GM12878 (cell line): ENCODE data around the gene HSPA1B.

ENCODE experiments used
- BCL3 ChIP-seq: IDR thresholded peaks from 2 replicates; pipeline ENCODE4 v1.6.1; 2011; ENCODE audit warnings: borderline replicate concordance, low read depth, mild to moderate bottlenecking, moderate library complexity, low read length; ENCODE audit not compliant: insufficient read depth, poor library complexity, severe bottlenecking
- CTCF ChIP-seq, 3 experiments: IDR thresholded peaks in 2 of 3; conservative IDR thresholded peaks in 1 of 3; 2 replicates each; pipeline ENCODE4 v1.5.1; 2011; ENCODE audit warnings: low read depth in 3 of 3, low read length in 3 of 3, mild to moderate bottlenecking in 3 of 3, control low read depth in 2 of 3, moderate library complexity in 2 of 3, inconsistent platforms in 1 of 3, mixed read lengths in 1 of 3; ENCODE audit not compliant: control insufficient read depth in 2 of 3, insufficient read depth in 1 of 3; ENCODE audit errors: extremely low read depth in 1 of 3
- ETV6 ChIP-seq, 2 experiments: fragments of 450-650 bp in 1 of 2; IDR thresholded peaks in 1 of 2; conservative IDR thresholded peaks in 1 of 2; 2 replicates each; pipeline ENCODE4 v1.6.1; 2014; ENCODE audit warnings: antibody characterized with exemption in 1 of 2, borderline replicate concordance in 1 of 2, low read depth in 1 of 2, mild to moderate bottlenecking in 1 of 2, moderate library complexity in 1 of 2
- IRF3 ChIP-seq: fragments of 450-650 bp; IDR thresholded peaks from 2 replicates; pipeline ENCODE4 v1.6.1; 2014; ENCODE audit warnings: mild to moderate bottlenecking
- MLLT1 ChIP-seq: fragments of 450-650 bp; IDR thresholded peaks from 2 replicates; pipeline ENCODE4 v1.6.1; 2016; ENCODE audit warnings: mild to moderate bottlenecking
- MXI1 ChIP-seq: fragments of 150-350 bp; IDR thresholded peaks from 2 replicates; pipeline ENCODE4 v1.6.1; 2011; ENCODE audit warnings: low read depth, mild to moderate bottlenecking, inconsistent platforms, low read length, improper control_type of control experiment
- POLR2A ChIP-seq: IDR thresholded peaks from 2 replicates; pipeline ENCODE4 v1.6.1; 2011; ENCODE audit warnings: low read depth, mild to moderate bottlenecking, low read length
- POU2F2 ChIP-seq: IDR thresholded peaks from 3 replicates; pipeline ENCODE4 v1.6.1; 2011; ENCODE audit warnings: low read depth, mild to moderate bottlenecking, low read length, borderline replicate concordance
- RELA ChIP-seq: fragments of 450-650 bp; IDR thresholded peaks from 2 replicates; pipeline ENCODE4 v1.8.0; 2014; ENCODE audit warnings: borderline replicate concordance; ENCODE audit not compliant: partially characterized antibody
- SIX5 ChIP-seq: IDR thresholded peaks from 2 replicates; pipeline ENCODE4 v1.6.1; 2011; ENCODE audit warnings: mild to moderate bottlenecking, low read depth, low read length, moderate library complexity; ENCODE audit not compliant: severe bottlenecking
- SP1 ChIP-seq: IDR thresholded peaks from one replicate; pipeline ENCODE4 v1.6.1; 2011; ENCODE audit warnings: low read depth, low read length
- USF2 ChIP-seq: IDR thresholded peaks from 2 replicates; pipeline ENCODE4 v1.6.1; 2011; ENCODE audit warnings: low read depth, low read length, improper control_type of control experiment, borderline replicate concordance

GRCh38 chr6:31858707-31859106 is 31.2 kb downstream of the HSPA1B start:
- TF ChIP-seq CTCF (IDR thresholded peaks at IDR 0.05 in 2 of 3, conservative IDR thresholded peaks at IDR 0.05 in 1 of 3; ENCODE audit: control insufficient read depth in 2 of 3, extremely low read depth in 1 of 3, insufficient read depth in 1 of 3, low read depth in 3 of 3, low read length in 3 of 3) (no peak), MXI1 (no peak), POU2F2 (no peak), RELA (no peak), SP1 (no peak), SIX5 (no peak), ETV6 (conservative IDR thresholded peaks at IDR 0.05 in 1 of 2, IDR thresholded peaks at IDR 0.05 in 1 of 2; ENCODE audit: borderline replicate concordance in 1 of 2, low read depth in 1 of 2) (no peak), USF2 (no peak), BCL3 (no peak), POLR2A (no peak), MLLT1 (no peak), IRF3 (no peak)
